Measurements from ENCODE around the gene MPHOSPH9. TPM values are rescaled to one million over a fixed set of nuclear protein-coding genes. Genes with fewer than 3 reads are reported as not detected.

Gene MPHOSPH9
- total RNA-seq, 1 experiment from 2014 or later = 60.5 TPM

DNA sequence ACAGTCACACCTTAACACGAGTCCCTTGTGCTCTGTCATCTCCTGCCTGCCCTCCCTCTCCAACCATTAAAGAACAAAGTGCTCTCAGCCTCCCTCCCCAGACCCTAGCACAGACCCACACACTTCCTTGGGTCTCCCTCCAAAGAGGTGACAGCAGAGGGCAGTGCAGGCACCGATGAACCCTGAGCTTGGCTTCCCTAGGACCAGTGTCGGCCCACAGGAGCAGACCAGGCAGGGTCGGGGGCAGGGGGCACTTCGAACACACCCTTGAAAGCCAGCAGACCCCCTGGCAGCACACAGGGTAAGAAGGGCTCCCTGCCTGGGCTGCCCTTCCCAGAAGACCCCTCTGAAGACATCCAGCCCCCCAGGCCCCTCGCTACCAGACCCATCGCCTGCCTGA, 31.7 kb upstream of the MPHOSPH9 start:
- no peak overlapping the region for H3K18ac ChIP-seq (ENCODE audit: insufficient read length, low read depth, low read length)
- no peak overlapping the region for H4K8ac ChIP-seq (replicated peaks; ENCODE audit: insufficient read length, low read depth, low read length)
- no peak overlapping the region for H4K91ac ChIP-seq (ENCODE audit: insufficient read length, low read depth, low read length)
- H3K79me1 ChIP-seq (ENCODE audit: insufficient read depth, low read depth, low read length, poor library complexity, severe bottlenecking) = peaks cover 2% of the 10 kb centered on the region
- no peak overlapping the region for H3K23ac ChIP-seq (ENCODE audit: insufficient read length, low read depth, low read length)
- DNase-seq = peak; percentile 79
- H3K23me2 ChIP-seq (ENCODE audit: insufficient read length, low read depth, low read length, poor library complexity, severe bottlenecking) = no peaks in the 10 kb centered on the region
- no peak overlapping the region for H2AFZ ChIP-seq (ENCODE audit: low read length)
- peaks cover 2% of the 10 kb centered on the region; the same call in 1 of the 2 replicates for H3K4me1 ChIP-seq (ENCODE audit: insufficient read depth, low read length)
- peak overlapping the region in 1 of 2 experiments; percentile 16; a peak in 1 of 5 replicates for H3K4me3 Mint-ChIP-seq
- H3K4ac ChIP-seq (ENCODE audit: low read depth, low read length) = no peak overlapping the region
- H2BK5ac ChIP-seq (ENCODE audit: insufficient read length, low read length) = no peak overlapping the region
- H2AK5ac ChIP-seq (ENCODE audit: insufficient read length, low read length) = no peak overlapping the region
- peaks cover 63 to 69% of the 10 kb centered on the region in 2 experiments for H3K4me1 Mint-ChIP-seq
- H3K14ac ChIP-seq (ENCODE audit: insufficient read depth, low read length) = no peak overlapping the region
- no peaks in the 10 kb centered on the region for H3K9me3 ChIP-seq (ENCODE audit: control insufficient read depth, low read depth, low read length)
- no peak overlapping the region for H3K9ac ChIP-seq (ENCODE audit: extremely low read depth, insufficient read length, low read length)
- no peaks in the 10 kb centered on the region for H4K20me1 ChIP-seq (ENCODE audit: control insufficient read depth, insufficient read depth, insufficient read length)
- no peak overlapping the region for H3K56ac ChIP-seq (ENCODE audit: insufficient read length, low read depth, low read length)
- H3K27me3 Mint-ChIP-seq (ENCODE audit: low read depth) = no peaks in the 10 kb centered on the region
- TF ChIP-seq, protein P1, sequence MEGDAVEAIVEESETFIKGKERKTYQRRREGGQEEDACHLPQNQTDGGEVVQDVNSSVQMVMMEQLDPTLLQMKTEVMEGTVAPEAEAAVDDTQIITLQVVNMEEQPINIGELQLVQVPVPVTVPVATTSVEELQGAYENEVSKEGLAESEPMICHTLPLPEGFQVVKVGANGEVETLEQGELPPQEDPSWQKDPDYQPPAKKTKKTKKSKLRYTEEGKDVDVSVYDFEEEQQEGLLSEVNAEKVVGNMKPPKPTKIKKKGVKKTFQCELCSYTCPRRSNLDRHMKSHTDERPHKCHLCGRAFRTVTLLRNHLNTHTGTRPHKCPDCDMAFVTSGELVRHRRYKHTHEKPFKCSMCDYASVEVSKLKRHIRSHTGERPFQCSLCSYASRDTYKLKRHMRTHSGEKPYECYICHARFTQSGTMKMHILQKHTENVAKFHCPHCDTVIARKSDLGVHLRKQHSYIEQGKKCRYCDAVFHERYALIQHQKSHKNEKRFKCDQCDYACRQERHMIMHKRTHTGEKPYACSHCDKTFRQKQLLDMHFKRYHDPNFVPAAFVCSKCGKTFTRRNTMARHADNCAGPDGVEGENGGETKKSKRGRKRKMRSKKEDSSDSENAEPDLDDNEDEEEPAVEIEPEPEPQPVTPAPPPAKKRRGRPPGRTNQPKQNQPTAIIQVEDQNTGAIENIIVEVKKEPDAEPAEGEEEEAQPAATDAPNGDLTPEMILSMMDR (conservative IDR thresholded peaks at IDR 0.05) = peak; percentile 60
- no peak overlapping the region for H2BK120ac ChIP-seq (ENCODE audit: low read depth, low read length, poor library complexity, severe bottlenecking)
- H4K5ac ChIP-seq (ENCODE audit: insufficient read length, low read depth, low read length) = no peak overlapping the region
- H3T11ph ChIP-seq (ENCODE audit: low read length) = no peak overlapping the region
- H3K36me3 Mint-ChIP-seq (ENCODE audit: insufficient read depth in 1 of 3, low read depth in 3 of 3) = peaks cover 44 to 85% (median 82%) of the 10 kb centered on the region in 3 experiments
- peak overlapping the region; percentile 44 to 94 (median 56); a peak in 5 of 7 replicates for H3K27ac Mint-ChIP-seq
- H3K27ac ChIP-seq (ENCODE audit: insufficient read length, low read depth, low read length) = no peak overlapping the region
- no CpG with 5 or more reads among the region's 7 CpGs for WGBS (ENCODE audit: extremely low coverage, insufficient read length, low lambda C conversion rate)
- H2BK12ac ChIP-seq (ENCODE audit: insufficient read length, low read depth, low read length) = no peak overlapping the region
- H2BK20ac ChIP-seq (ENCODE audit: low read depth, low read length, poor library complexity, severe bottlenecking) = no peak overlapping the region
- peaks cover 18% of the 10 kb centered on the region; the same call in 1 of the 2 replicates for H3K79me2 ChIP-seq (ENCODE audit: insufficient read depth, low read length)
- H3K27me3 ChIP-seq (ENCODE audit: insufficient read depth, low read length) = no peaks in the 10 kb centered on the region
- no peak overlapping the region for H3K4me2 ChIP-seq (ENCODE audit: insufficient read depth, insufficient read length, low read length)
- H3K9me3 Mint-ChIP-seq = peaks cover 0 to 9% of the 10 kb centered on the region in 2 experiments; a peak in 1 of 5 replicates
- no peak overlapping the region for H2BK15ac ChIP-seq (ENCODE audit: low read depth, low read length)
